HepG2 (cell line): ENCODE data around the gene NEDD8. TPM values are rescaled to one million over a fixed set of nuclear protein-coding genes. Genes with fewer than 3 reads are reported as not detected.

Source experiments
- ATAC-seq: fragments of 200-7000 bp; cut with Tn5 transposase; 3 replicates; pipeline ENCODE4 v1.9.1; 2020; ENCODE audit warnings: mild to moderate bottlenecking, moderate library complexity
- BruUV-seq: library from RNA; stranded (reverse); fragments of 400-500 nt; replicated peaks from 2 replicates; lab custom pipeline; 2021; lab: Mats Ljungman, UMichigan
- CTCF ChIA-PET: fragments of 300-600 bp; formaldehyde crosslinking; extraction: SDS; loops from one replicate; lab custom pipeline; 2021; ENCODE audit warnings: low total read pairs, inconsistent platforms, low intra/inter-chr PET ratio; lab: Yijun Ruan, JAX
- POLR2A ChIA-PET: fragments of 350-600 bp; sonication (Branson Sonifier 250); formaldehyde crosslinking; loops from one replicate; lab custom pipeline; 2020; ENCODE audit warnings: antibody characterized with exemption, inconsistent platforms; lab: Yijun Ruan, JAX
- DNase-seq: peaks from one replicate; pipeline ENCODE4 v3.0.0-alpha.2; 2015; ENCODE audit warnings: low spot score
- FAIRE-seq: peaks from 3 replicates; lab custom pipeline; 2011; peaks lifted over from hg19 to GRCh38; lab: Jason Lieb, UNC
- H2AFZ ChIP-seq: one replicate; pipeline ENCODE4 v1.6.1; 2011; ENCODE audit warnings: low read length, inconsistent platforms
- H3K27ac ChIP-seq: fragments of 300-600 bp; 3 replicates; pipeline ENCODE4 v1.8.0; 2011; ENCODE audit warnings: mixed run types, mild to moderate bottlenecking, mixed read lengths, low read length, inconsistent platforms; ENCODE audit not compliant: insufficient read depth; ENCODE audit errors: extremely low read length
- H3K27me3 ChIP-seq, 2 experiments: fragments of 200-600 bp in 1 of 2; 2 replicates in 1 of 2; 3 replicates in 1 of 2; pipeline versions ENCODE4 v1.6.0 to v1.8.0; 2011; ENCODE audit warnings: low read length in 2 of 2, mild to moderate bottlenecking in 2 of 2, moderate library complexity in 2 of 2, inconsistent platforms in 1 of 2; ENCODE audit not compliant: insufficient read depth in 2 of 2, control insufficient read depth in 1 of 2
- H3K36me3 ChIP-seq, 2 experiments: fragments of 200-600 bp in 1 of 2; replicated peaks in 1 of 2; 2 replicates in 1 of 2; 3 replicates in 1 of 2; pipeline versions ENCODE4 v1.5.1 to v1.8.0; 2011; ENCODE audit warnings: low read length in 2 of 2, inconsistent platforms in 1 of 2; ENCODE audit not compliant: insufficient read depth in 2 of 2, control insufficient read depth in 1 of 2
- H3K4me1 ChIP-seq: 2 replicates; pipeline ENCODE4 v1.5.1; 2012; ENCODE audit warnings: low read length, inconsistent platforms; ENCODE audit not compliant: insufficient read depth
- H3K4me2 ChIP-seq: 2 replicates; pipeline ENCODE4 v1.6.0; 2011; ENCODE audit warnings: low read depth, low read length, inconsistent platforms
- H3K4me3 ChIP-seq, 3 experiments: fragments of 200-600 bp in 1 of 3; sonication (generic), shearing (Covaris generic) in 1 of 3; replicated peaks in 1 of 3; 2 replicates each; pipeline ENCODE4 v1.5.1; 2011 to 2016; ENCODE audit warnings: low read length in 3 of 3, inconsistent platforms in 2 of 3, low read depth in 2 of 3, mild to moderate bottlenecking in 2 of 3, control low read depth in 1 of 3, mixed read lengths in 1 of 3; ENCODE audit not compliant: insufficient read depth in 1 of 3
- H3K79me2 ChIP-seq: one replicate; pipeline ENCODE4 v1.6.1; 2011; ENCODE audit warnings: low read length, inconsistent platforms; ENCODE audit not compliant: insufficient read depth
- H3K9ac ChIP-seq: 2 replicates; pipeline ENCODE4 v1.6.0; 2011; ENCODE audit warnings: mild to moderate bottlenecking, low read depth, low read length, inconsistent platforms; ENCODE audit not compliant: insufficient read depth
- H3K9me3 ChIP-seq: 2 replicates; pipeline ENCODE4 v1.5.1; 2012; ENCODE audit warnings: mild to moderate bottlenecking, low read length
- H4K20me1 ChIP-seq: 2 replicates; pipeline ENCODE4 v1.6.0; 2011; ENCODE audit warnings: inconsistent platforms, mild to moderate bottlenecking, low read length, moderate library complexity; ENCODE audit not compliant: insufficient read depth
- MAF1 ChIP-seq: sonication (generic); formaldehyde crosslinking; IDR thresholded peaks from 2 replicates; pipeline ENCODE4 v1.5.0; 2020; ENCODE audit warnings: missing genetic modification reagents, borderline replicate concordance
- NFIB ChIP-seq: sonication (generic); formaldehyde crosslinking; IDR thresholded peaks from 2 replicates; pipeline ENCODE4 v1.9.0; 2021; ENCODE audit warnings: missing genetic modification reagents, mild to moderate bottlenecking, borderline replicate concordance
- NFKB2 ChIP-seq: sonication (generic); formaldehyde crosslinking; IDR thresholded peaks from 2 replicates; pipeline ENCODE4 v1.4.0; 2020; ENCODE audit warnings: missing genetic modification reagents, borderline replicate concordance
- RXRA ChIP-seq: sonication (generic); formaldehyde crosslinking; IDR thresholded peaks from 2 replicates; pipeline ENCODE4 v1.5.1; 2020; ENCODE audit warnings: missing genetic modification reagents
- SMC3 ChIP-seq: IDR thresholded peaks from 2 replicates; pipeline ENCODE4 v1.6.1; 2011; ENCODE audit warnings: low read length, improper control_type of control experiment
- TRAFD1 ChIP-seq: sonication (generic); formaldehyde crosslinking; IDR thresholded peaks from 2 replicates; pipeline ENCODE4 v1.5.1; 2020; ENCODE audit warnings: missing genetic modification reagents, mild to moderate bottlenecking, borderline replicate concordance
- ZNF572 ChIP-seq: sonication (generic); formaldehyde crosslinking; IDR thresholded peaks from 2 replicates; pipeline ENCODE4 v1.5.1; 2020; ENCODE audit warnings: mild to moderate bottlenecking, missing genetic modification reagents
- ZNF644 ChIP-seq: IDR thresholded peaks from 2 replicates; pipeline ENCODE4 v1.6.1; 2016; ENCODE audit warnings: low read depth
- ZNF768 ChIP-seq: sonication (generic); formaldehyde crosslinking; IDR thresholded peaks from 2 replicates; pipeline ENCODE4 v1.4.0; 2020; ENCODE audit warnings: missing genetic modification reagents
- WGBS: methylation state at CpG from one replicate; pipeline ENCODE4 v1.1.6; 2017; ENCODE audit warnings: low lambda C conversion rate; 5-methylcytosine and 5-hydroxymethylcytosine counted together
- in situ Hi-C: cut with HindIII; loops from 2 replicates; pipeline ENCODE4 v1.10.0; 2017; ENCODE audit warnings: low pct_unique_long_range_greater_than_20kb; ENCODE audit not compliant: extremely low pct_ligation_motif_present
- intact Hi-C: fragments of 100-400 bp; cut with micrococcal nuclease; formaldehyde crosslinking; loops from one replicate; pipeline ENCODE4 v1.10.0; 2022; ENCODE audit not compliant: unreplicated experiment
- polyA plus RNA-seq, 8 experiments: library from polyadenylated mRNA; depleted of rRNA in 3 of 8; stranded (reverse) in 7 of 8; unstranded in 1 of 8; fragments of >200 nt; fragmentation: Illumina TruSeq in 4 of 8; extraction: Trizol in 4 of 8; gene quantifications; 2 replicates each; pipeline versions ENCODE4 v1.2.1 to v1.2.3, GENCODE V29; 2011 to 2016; ENCODE audit warnings: low read depth in 4 of 8, missing spikeins in 1 of 8, mixed read lengths in 1 of 8; ENCODE audit not compliant: insufficient read depth in 1 of 8
- total RNA-seq, 5 experiments: library from RNA; depleted of rRNA; stranded (reverse); fragments of >200 nt; fragmentation: Illumina TruSeq; extraction: Trizol; gene quantifications; 2 replicates each; pipeline ENCODE4 v1.2.3, GENCODE V29; 2016; ENCODE audit warnings: low read depth in 1 of 5
- TF ChIP-seq, protein P1 (sequence below): sonication (generic); formaldehyde crosslinking; IDR thresholded peaks from 2 replicates; pipeline ENCODE4 v1.5.1; 2020; ENCODE audit warnings: mild to moderate bottlenecking, missing genetic modification reagents, moderate library complexity

The NEDD8 gene
- total and polyA plus RNA-seq, 2 of the 13 experiments (the other 11 are each of a cell fraction or from before 2014, with no cell fraction given), result 535 to 713 TPM

DNA sequence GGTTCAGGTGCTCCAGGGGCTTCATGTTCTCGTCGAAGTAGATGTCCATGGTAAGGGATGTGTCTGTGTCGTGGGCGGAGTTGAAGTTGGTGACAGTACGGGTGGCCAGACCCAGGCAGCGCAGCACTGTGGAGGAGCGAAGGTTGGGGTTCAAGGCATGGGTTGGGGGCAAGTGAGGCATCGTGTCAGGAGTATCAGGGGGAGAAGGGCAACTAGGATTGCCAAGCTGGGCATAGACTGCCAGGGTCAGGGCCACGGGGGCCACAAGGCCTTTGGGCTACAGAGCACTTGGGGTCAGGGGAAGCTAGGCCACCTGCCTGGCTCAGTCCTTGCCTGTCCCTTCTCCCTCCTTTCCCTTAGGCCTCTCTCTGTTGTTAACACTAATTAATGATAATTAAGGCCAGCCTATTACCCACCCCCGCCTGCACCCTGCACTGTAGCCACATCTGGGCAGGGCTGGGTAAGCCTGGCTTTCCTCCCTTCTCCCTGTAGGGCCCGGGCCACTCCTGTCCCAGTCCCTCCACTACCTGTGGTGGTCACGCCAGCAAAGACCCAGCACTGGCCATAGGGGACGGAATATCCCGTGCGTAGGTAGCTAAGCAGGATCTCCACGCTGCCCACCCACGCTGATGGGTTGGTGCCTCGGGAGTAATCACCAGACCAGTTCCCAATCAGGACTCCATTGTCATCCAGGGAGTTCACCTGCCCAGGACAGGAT, 26.5 kb upstream of the NEDD8 start:
- Histone ChIP-seq H4K20me1 (no peaks in the 10 kb centered on the region), H3K9me3 (no peaks in the 10 kb centered on the region), H3K4me2 (no peak overlapping the region), H3K4me1 (peaks cover 33% of the 10 kb centered on the region), H3K4me3 (no peak overlapping the region), H2AFZ (no peak overlapping the region), H3K27me3 (no peaks in the 10 kb centered on the region), H3K27ac (no peak overlapping the region), H3K36me3 (peaks cover 0 to 1% of the 10 kb centered on the region in 2 experiments; a peak in 1 of 5 replicates), H3K9ac (no peak overlapping the region), H3K79me2 (no peaks in the 10 kb centered on the region)
- WGBS, result 96% methylated on average over 18 of the region's 18 CpGs
- CTCF ChIA-PET, result no interaction called here
- POLR2A ChIA-PET, result interaction anchor here (0.9 to 13.2 kb wide), 4 partner anchors 11 to 171 kb away, joined by 3 to 254 read pairs (median 24); partner anchors contain the start of genes CBLN3, KHNYN, RABGGTA and TINF2
- no peak for DNase-seq
- intact Hi-C loops (no loop called here), in situ Hi-C loops (no loop called here)
- FAIRE-seq, result no peak
- no peak for ATAC-seq
- 0 out of 2 replicates have a peak, but pooled peaks have one; percentile 45 for TF ChIP-seq NFKB2 (CRISPR knock-in tag)
- TF ChIP-seq ZNF644 (CRISPR knock-in tag), result no peak
- no peak for TF ChIP-seq TRAFD1 (CRISPR knock-in tag)
- TF ChIP-seq RXRA (CRISPR knock-in tag), result peak; percentile 10; the same call in 1 of the 2 replicates
- no peak for TF ChIP-seq MAF1 (CRISPR knock-in tag)
- TF ChIP-seq SMC3, result no peak
- peak; percentile 33 for TF ChIP-seq NFIB (CRISPR knock-in tag)
- 0 out of 2 replicates have a peak, but pooled peaks have one; percentile 19 for TF ChIP-seq ZNF572 (CRISPR knock-in tag)
- TF ChIP-seq, protein P1, sequence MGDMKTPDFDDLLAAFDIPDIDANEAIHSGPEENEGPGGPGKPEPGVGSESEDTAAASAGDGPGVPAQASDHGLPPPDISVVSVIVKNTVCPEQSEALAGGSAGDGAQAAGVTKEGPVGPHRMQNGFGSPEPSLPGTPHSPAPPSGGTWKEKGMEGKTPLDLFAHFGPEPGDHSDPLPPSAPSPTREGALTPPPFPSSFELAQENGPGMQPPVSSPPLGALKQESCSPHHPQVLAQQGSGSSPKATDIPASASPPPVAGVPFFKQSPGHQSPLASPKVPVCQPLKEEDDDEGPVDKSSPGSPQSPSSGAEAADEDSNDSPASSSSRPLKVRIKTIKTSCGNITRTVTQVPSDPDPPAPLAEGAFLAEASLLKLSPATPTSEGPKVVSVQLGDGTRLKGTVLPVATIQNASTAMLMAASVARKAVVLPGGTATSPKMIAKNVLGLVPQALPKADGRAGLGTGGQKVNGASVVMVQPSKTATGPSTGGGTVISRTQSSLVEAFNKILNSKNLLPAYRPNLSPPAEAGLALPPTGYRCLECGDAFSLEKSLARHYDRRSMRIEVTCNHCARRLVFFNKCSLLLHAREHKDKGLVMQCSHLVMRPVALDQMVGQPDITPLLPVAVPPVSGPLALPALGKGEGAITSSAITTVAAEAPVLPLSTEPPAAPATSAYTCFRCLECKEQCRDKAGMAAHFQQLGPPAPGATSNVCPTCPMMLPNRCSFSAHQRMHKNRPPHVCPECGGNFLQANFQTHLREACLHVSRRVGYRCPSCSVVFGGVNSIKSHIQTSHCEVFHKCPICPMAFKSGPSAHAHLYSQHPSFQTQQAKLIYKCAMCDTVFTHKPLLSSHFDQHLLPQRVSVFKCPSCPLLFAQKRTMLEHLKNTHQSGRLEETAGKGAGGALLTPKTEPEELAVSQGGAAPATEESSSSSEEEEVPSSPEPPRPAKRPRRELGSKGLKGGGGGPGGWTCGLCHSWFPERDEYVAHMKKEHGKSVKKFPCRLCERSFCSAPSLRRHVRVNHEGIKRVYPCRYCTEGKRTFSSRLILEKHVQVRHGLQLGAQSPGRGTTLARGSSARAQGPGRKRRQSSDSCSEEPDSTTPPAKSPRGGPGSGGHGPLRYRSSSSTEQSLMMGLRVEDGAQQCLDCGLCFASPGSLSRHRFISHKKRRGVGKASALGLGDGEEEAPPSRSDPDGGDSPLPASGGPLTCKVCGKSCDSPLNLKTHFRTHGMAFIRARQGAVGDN, result peak; percentile 30
- TF ChIP-seq ZNF768 (CRISPR knock-in tag), result no peak
- BruUV-seq, result no TSS peak
